ENCODE data around the gene SHISA2.

Gene SHISA2

DNA sequence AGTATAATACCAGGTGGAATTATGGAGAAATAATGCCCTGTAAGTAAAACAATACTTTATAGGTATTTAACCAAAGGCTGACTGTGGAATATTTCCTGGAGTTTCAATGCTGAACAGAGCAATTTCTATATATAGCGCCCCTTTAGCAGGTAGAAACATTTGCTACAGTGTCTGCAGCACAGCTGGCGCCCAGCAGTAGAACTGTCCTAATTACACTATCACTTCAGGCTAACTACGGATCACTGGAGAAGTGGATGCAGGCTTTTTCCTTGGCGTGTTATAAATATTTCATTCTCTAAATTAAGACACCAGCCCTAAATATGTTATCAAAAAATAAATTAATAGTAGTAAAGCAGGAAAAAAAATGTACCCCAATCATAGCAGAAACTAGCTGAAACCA lies 3.1 kb downstream of the SHISA2 start:
- no peak for DNase-seq (ENCODE audit: low read depth in 2 of 2)

DNA sequence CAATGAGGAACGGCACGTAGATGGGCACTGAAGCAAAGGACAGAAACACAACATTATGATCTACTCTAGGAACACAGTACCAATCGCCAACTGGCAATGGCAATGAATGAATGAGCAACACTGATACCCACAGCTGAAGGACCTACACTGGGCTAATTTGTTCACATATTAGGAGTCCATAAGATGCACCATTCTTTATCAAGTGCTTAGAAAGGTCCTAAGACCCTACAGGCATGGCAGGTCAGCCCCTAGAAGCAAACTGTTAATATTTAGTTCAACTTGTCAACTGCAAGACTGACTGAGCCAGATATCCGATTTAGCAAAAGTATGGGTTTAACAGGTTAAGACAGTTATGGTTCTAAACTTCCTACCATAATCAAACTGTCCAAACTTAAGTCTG lies 4.8 kb downstream of the SHISA2 start:
- no peak for DNase-seq (ENCODE audit: low read depth in 2 of 2)

DNA sequence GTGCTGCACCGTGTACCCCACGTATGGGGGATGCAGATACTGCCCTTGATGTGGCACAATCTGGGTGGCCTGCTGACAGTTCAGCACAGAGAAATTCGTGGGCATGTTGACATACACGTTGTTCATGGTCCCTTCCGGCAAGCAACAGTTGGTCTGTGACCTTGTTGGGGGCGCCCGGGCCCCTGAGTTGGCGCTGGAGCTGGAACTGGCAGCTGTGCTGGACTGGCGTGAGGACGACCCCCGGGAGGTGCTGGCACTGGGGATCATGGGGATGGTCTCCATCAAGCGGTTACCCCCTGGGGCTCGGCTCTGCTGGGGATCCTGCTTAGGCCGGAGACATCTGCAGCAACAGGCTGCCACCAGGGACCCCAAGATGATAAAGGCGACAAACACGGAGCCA lies 5.2 kb downstream of the SHISA2 start:
- DNase-seq (ENCODE audit: low read depth in 2 of 2), result no peak

DNA sequence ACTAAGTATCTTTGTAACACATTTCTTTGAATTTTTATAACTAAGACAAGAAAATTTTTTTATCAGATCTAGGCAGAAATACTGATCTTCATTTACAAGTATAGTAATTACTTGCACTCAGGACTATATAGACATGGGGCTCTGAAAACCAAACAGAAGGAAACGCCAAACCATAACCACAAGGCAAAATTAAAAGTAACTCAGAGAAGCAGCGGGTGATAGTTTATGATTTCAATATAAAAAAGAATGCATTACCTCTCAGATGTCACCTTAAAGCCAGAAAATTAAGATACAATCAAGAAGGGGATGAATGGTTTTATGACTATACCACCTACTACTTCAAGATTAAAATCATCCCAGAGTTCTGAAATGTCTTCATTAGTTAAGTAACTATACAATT lies 6.7 kb downstream of the SHISA2 start:
- DNase-seq (ENCODE audit: low read depth in 2 of 2), result no peak

DNA sequence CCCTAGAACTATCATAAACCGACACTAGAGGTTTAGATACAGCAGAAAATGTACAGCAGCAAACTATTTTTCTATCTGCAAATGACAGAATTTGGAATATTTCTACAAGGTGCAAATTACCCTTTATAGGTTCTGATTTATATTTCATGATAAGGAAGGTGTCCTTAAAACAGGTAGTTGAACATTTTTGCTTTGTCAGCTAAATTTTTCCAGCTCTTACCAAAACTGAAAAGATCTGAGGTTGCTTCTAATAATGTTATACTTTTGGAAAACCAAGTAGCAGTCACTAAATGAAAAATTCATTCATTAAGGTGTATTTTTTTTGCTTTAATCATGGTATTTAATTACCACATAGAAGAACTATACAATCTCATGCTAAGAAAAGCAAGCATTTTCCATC lies 9.0 kb downstream of the SHISA2 start:
- DNase-seq (ENCODE audit: low read depth in 2 of 2), result no peak

DNA sequence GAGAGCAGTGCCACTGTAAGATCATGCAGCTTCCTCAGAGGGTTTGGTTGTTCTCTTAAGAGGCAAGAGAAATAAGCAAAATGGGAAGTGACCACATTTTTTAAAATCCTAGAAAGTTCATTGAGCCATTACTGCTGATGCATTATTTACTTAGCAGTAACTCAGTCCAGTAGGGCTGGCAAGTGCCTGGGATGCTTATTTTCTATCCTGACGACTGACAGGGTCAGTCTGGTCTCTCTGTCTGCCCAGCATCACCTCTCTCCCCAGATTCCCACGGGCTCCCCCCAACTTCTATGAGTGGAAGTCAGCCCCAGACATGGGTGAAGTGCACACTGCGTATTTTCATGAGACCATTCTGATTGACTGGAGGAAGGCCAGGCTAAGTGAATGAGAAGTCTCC lies 10.4 kb downstream of the SHISA2 start:
- no peak for DNase-seq (ENCODE audit: low read depth in 2 of 2)

DNA sequence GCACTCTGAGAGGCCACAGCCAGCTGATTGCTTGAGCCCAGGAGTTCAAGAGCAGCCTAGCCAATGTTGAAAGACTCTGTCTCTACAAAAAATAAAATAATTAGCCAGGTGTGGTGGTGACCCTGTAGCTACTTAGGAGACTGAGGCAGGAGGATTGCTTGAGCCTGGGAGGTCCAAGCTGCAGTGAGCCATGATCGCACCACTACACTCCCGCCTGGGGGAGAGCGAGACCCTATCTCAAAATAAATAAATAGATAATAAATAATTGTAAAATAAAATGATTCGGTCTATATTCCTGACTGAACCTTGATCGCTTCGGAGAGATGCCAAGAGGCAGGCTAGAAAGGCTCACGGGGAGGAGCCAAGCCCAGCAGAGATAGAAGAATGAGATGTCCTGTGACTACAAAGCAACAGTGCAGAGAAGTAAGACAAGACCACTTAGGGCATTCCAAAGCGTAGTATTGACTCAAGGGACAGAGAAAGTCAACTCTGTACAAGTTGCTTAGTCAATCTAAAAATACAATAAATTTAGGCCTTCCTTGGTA lies 12.8 kb downstream of the SHISA2 start:
- DNase-seq (ENCODE audit: low read depth in 2 of 2), result no peak

DNA sequence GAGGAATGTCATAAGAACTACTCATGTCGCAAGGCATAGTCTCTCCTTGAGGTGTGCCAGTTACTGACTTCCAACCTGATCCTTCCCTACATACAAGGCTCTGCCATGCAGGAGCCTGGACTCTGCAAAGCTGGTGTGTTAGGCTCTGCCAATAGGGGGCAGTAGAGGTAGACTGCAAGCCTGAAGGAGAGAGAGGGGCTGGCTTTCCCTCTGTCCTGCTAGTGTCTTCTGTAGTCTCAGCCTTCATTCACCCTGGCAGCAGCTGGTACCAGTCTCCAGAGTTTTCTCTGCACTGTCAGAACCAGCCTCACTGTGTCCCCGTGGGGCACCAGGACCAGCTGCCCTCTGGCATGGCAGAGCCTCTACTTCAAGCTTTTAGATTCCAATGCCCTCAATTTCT lies 14.5 kb downstream of the SHISA2 start:
- DNase-seq (ENCODE audit: low read depth in 2 of 2), result no peak

DNA sequence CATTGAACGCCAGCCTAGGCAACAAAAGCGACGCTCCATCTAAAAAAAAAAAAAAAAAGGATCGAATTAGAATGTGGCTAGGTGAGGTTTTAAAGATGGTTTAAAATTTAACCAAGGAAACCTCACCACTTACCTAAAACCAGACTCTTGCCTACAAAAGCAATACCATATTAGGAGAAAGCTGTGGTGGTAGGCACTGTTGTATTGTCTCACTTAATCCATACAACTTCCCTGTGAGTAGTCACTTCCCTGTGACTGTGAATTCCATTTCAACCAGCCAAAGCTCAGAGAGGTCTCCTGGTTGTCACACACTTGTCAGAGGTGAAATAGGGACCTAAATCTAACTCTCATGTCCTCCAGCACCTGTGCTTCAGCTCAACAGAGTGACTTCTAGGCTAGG lies 15.4 kb downstream of the SHISA2 start:
- no peak for DNase-seq (ENCODE audit: low read depth in 2 of 2)

DNA sequence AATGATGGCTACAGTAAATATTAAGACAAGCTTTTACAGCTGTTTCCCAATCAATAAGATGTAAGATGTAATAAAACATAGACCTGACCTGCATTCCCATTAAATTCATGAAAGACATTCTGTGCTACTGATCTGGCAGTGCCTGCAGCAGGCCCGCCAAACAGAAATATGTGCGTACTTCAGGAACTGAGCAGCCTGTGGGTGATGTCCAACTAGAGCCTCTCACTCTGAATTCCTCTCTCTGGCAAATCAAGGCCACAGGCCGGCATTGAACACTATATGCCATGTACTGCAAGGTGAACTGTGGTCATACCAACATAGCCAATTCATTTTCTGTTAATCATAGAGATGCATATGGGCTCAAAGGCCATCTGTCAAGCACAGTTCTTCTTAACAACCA lies 17.8 kb downstream of the SHISA2 start:
- DNase-seq (ENCODE audit: low read depth in 2 of 2), result no peak

DNA sequence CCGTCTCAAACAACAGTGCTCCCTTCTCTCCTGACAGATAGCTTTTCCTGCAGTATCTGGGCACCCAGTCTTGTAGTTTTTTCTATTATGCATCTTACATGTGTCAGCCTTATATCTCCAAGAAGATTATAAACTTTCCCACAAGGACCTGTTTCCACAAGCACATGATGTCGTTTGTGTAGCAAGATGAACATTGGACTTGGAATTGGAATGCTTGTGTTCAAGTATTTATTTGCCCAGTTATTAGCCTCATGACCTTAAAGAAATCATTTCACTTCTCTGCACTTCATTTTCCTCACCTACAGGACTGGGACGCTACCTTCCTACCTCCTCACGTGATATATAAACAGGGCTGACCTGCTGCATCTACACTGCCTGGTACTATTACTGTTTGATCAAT lies 21.5 kb downstream of the SHISA2 start:
- no peak for DNase-seq (ENCODE audit: low read depth in 2 of 2)

DNA sequence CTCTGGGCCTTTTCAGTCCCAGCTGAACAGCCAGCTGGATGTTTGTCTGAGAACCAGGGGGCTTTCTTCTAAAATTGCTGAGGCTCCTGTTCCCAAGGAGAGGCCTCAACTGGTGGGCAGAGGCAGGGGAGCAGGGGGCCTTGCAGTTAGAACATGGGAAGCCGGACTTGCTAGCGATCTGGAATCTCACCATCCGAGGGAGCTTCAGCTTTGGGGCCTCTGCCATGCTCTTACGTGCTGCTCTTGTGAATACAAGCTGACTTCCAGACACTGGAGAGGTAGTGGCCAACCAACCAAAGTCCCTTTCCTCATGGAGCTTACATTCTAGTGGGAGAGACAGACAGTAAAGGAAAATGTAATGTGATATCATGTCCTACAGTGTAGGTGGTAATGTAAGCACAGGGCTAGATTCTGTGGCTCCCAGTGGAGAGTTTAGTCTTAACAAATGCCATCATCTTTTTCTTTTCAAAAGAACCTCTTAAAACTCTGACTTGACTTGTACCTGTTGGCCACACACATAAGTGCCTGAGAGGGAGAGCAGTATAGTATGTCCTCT lies 22.2 kb downstream of the SHISA2 start:
- no peak for DNase-seq (ENCODE audit: low read depth in 2 of 2)

DNA sequence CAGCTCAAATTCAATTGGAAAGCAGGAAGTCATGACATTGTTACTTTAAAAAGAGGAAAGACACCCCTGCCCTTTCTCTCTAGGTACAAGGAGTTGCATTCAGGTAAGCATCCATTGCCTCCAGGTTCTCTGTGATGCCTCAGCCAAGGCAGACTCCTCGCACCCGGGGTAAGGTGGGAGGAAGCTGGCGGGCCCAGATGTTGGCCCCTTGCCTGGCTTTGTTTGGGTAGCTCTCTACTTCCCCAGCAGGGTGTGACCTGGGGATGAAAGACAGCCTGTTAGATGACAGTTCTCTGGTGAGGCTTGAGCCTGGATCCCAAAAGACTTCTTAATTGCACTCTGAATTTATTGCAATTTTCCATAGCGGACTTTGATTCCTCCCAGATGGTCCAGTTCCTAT lies 25.6 kb downstream of the SHISA2 start:
- no peak for DNase-seq (ENCODE audit: low read depth in 2 of 2)

DNA sequence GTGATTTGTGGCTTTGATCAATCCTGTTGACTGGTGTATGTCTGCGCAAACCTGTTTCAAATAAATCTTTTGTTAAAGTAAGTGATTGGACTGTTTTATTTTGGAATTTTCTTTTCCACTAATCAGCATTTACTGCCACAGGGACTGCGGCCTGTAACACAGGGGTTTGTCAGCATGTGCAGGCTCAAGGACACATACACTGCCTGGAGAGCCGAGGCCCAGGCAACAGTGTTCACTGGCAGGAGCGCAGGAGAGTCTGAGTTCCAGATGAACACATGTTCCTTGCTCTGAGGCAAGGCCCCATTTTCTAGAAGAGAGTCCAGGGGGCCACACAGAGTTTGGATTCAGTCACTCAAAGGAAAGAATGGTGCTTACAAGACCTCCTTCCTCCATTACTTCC lies 26.0 kb downstream of the SHISA2 start:
- no peak for DNase-seq (ENCODE audit: low read depth in 2 of 2)

DNA sequence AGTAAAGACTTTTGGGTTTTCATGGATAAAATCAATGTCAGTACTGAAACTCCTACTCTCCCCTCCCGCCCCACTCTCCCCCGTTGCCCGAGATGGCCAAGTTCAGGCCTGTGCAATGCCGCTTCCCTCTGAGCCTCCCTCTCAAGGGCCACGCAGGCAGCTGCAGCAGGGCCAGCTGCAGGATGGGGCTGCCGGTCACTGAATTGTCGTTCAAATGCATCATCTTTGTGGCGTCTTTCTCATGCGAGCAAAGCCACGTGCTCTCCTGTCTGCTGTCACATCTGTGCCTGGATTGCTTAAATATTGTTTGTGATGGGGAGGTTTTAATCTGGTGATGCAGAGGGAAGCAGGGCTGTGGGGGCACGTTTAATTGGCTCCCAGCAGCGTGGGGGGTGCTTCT lies 26.6 kb downstream of the SHISA2 start:
- no peak for DNase-seq (ENCODE audit: low read depth in 2 of 2)

DNA sequence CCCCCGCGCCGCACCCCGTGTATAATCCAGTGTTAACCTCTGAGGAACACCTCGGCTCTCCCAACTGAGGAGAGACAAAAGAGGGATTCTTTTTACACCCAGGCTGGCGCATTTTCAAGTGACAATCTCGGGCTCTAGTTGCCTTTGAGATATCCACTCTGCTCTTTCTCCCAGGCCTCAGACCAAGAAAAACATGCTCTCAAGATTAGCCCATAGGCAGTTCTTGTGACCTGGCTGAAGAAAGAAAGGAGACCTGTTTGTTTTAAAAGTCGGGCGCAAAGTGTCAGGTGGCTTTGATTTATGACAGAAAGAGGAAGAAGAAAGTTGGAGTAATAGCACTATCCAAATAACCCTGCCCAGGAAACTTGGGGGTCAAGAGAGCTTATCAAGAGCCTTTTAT lies 27.3 kb downstream of the SHISA2 start:
- DNase-seq (ENCODE audit: low read depth in 2 of 2), result no peak

DNA sequence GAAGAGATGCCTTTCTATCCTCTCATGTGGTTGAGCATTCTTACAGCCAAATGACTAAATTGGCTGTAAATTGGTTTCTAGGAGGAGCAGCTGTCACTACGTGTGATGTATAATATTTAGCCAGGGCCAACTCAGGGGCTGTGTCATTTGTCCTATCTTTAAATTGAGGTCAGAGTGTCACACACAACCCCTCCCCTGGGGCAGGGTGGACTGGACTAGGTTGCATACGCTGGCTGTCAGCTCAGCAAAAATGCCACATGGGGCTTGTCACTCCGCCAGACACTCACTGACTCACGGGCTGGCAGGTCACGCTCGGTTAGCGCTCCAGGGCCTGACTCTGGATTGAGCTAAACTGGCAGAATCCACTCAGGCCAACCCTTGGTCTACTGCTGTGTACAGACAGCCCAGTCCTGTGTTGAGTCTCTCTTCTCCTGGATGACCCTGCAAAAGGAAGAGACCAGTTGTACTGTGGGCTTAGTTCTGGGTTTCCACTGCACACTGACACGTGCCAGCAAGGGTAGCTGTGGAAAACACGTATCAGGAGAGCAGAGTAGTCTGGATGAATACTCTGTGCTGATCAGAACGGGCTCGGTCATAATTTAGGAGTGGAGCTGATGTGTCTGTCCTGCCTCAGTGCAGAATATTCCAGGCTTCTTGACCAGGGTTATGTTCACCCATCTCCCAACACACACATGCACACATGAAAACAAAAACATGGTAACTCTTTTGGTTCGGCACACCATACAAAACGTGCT lies 29.1 kb downstream of the SHISA2 start:
- no peak for DNase-seq (ENCODE audit: low read depth in 2 of 2)

DNA sequence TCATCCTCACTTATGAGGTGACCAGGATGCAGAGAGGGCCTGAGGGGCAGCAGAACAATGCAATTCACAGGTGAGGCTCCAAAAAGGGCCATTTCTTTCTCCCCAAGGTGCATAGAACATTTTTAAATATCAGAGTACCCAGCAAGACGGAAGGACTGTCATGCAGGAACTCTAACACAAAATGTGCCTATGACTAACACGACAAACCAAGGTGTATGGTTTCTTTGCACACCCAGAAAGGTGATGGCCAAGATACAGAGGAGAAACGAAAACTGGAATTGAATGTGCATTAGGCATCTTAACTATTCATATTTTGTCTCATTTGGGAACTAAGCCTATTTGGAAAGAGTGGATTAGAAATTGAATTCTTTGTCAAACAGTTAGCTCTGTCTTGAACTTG lies 29.9 kb downstream of the SHISA2 start:
- DNase-seq (ENCODE audit: low read depth in 2 of 2), result no peak

DNA sequence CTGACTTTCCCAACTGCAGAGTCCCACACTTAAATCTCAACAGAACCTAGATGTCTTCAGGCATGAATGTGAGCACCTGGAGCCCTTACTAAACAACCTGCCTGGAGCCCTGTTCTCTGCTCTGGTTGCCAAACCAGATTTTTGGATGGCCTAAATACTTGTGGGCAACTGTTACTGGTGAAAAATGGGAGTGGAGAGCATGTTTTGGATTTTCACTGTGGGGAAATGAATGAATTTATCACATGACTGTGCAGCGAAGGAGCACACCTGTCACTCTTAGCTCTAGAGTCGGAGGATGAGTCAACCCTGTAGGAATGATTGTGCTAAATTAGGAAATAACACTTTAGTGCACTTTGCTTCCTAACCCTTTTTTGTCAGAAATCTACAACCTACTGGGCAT lies 30.3 kb downstream of the SHISA2 start:
- DNase-seq (ENCODE audit: low read depth in 2 of 2), result no peak

DNA sequence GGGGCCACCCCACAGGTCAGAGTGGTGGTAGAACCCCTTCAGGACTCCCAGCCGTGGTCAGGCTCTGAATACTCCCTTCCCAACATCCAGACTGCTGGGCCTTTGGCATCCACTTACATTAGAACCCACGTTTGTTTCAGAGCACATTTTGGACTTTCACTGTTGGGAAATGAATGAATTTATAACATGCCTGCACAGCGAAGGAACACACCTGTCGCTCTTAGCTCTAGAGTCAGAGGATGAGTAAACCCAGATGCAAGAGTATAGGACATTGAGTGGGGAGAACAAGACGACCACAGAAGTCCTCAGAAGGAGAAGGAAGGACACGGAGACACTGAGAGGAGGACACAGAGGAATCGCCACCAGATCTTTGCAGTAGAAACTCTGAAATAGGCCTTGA lies 30.9 kb downstream of the SHISA2 start:
- DNase-seq (ENCODE audit: low read depth in 2 of 2), result no peak

DNA sequence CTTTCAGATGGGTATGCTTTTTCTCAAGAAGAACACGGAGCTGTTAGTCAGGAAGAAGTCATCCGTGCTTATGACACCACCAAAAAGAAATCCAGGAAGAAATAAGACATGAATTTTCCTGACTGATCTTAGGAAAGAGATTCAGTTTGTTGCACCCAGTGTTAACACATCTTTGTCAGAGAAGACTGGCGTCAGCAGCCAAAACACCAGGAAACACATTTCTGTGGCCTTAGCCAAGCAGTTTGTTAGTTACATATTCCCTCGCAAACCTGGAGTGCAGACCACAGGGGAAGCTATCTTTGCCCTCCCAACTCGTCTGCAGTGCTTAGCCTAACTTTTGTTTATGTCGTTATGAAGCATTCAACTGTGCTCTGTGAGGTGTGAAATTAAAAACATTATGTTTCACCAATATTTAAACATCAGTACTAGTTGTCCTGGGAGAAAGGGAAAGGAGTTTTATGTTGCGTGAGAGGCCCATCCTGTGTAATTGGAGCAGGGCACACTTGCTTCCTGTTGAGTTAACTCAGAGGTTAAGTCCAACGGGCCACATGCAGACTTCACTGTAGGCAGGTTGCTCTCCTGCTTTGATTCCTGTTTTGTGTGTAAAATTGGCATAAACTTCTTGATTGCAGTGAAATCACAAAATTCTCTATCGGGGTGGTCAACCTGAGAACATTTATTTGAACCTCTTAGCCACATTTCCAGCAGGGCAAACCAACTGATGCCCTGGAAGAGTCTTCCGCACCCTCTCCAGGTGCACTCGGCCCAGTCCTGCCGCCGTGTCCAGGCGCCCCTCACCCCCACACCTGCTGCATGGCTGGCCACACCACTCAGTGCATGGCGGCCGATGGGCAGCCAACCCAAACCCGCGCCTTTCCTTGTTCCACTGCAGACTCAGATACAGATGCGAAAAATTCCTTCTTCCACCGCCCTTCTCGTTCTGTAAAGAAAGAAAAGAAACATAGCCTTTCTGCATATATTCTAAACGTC lies 31.6 kb downstream of the SHISA2 start:
- no peak for DNase-seq (ENCODE audit: low read depth in 2 of 2)

DNA sequence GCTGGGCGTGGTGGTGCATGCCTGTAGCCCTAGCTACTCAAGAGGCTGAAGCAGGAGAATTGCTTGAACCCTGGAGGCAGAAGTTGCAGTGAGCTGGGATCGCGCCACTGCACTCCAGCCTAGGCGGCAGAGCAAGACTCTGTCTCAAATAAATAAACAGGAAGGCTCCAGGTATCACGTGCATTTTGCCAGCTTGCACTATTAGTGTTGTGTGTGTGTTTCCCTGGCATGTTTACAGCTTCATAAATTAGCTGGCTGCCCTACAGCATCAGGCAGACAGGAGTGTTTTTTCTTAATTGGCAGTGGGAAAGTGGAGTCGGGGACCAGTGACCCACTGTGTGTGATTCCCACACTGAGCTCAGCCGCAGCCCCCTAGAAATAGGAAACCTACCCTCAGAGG lies 32.6 kb downstream of the SHISA2 start:
- no peak for DNase-seq (ENCODE audit: low read depth in 2 of 2)
